ENCODE data around the gene CRACR2B.

GRCh38 chr11:844693-845644 is 17.2 kb downstream of the CRACR2B start:
- TF ChIP-seq CTCF (IDR thresholded peaks at IDR 0.05; ENCODE audit: insufficient read depth, low read depth, low read length) (no peak), EZH2 (IDR thresholded peaks at IDR 0.05; ENCODE audit: insufficient read depth, low read length) (no peak)
